ENCODE measurements around the gene MAP2K3. TPM values are rescaled to one million over a fixed set of nuclear protein-coding genes. Genes with fewer than 3 reads are reported as not detected.

The MAP2K3 gene
- total RNA-seq, 1 donor from 2014 or later, result 29.2 TPM

- no peaks in the 10 kb centered on the region for H3K36me3 ChIP-seq (ENCODE audit: control insufficient read depth, insufficient read depth, low read length)
- TF ChIP-seq, protein P1, sequence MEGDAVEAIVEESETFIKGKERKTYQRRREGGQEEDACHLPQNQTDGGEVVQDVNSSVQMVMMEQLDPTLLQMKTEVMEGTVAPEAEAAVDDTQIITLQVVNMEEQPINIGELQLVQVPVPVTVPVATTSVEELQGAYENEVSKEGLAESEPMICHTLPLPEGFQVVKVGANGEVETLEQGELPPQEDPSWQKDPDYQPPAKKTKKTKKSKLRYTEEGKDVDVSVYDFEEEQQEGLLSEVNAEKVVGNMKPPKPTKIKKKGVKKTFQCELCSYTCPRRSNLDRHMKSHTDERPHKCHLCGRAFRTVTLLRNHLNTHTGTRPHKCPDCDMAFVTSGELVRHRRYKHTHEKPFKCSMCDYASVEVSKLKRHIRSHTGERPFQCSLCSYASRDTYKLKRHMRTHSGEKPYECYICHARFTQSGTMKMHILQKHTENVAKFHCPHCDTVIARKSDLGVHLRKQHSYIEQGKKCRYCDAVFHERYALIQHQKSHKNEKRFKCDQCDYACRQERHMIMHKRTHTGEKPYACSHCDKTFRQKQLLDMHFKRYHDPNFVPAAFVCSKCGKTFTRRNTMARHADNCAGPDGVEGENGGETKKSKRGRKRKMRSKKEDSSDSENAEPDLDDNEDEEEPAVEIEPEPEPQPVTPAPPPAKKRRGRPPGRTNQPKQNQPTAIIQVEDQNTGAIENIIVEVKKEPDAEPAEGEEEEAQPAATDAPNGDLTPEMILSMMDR (IDR thresholded peaks at IDR 0.05; ENCODE audit: insufficient read depth, low read length, poor library complexity, severe bottlenecking), result no peak
- H3K27me3 ChIP-seq (ENCODE audit: control insufficient read depth, insufficient read depth, low read length), result no peaks in the 10 kb centered on the region
- DNase-seq (ENCODE audit: low read depth), result no peak
- no peak overlapping the region for H3K4me3 ChIP-seq (ENCODE audit: low read depth, low read length)
These were observed 11.8 kb downstream of the MAP2K3 start for GRCh38 chr17:21296097-21297025.

GRCh38 chr17:21297026-21297520 is 12.6 kb downstream of the MAP2K3 start:
- H3K27me3 ChIP-seq (ENCODE audit: control insufficient read depth, insufficient read depth, low read length), result no peaks in the 10 kb centered on the region
- no peak for DNase-seq (ENCODE audit: low read depth)
- H3K4me3 ChIP-seq (ENCODE audit: low read depth, low read length), result no peak overlapping the region
- no peaks in the 10 kb centered on the region for H3K36me3 ChIP-seq (ENCODE audit: control insufficient read depth, insufficient read depth, low read length)
- TF ChIP-seq, protein P1 (IDR thresholded peaks at IDR 0.05; ENCODE audit: insufficient read depth, low read length, poor library complexity, severe bottlenecking), result no peak

DNA sequence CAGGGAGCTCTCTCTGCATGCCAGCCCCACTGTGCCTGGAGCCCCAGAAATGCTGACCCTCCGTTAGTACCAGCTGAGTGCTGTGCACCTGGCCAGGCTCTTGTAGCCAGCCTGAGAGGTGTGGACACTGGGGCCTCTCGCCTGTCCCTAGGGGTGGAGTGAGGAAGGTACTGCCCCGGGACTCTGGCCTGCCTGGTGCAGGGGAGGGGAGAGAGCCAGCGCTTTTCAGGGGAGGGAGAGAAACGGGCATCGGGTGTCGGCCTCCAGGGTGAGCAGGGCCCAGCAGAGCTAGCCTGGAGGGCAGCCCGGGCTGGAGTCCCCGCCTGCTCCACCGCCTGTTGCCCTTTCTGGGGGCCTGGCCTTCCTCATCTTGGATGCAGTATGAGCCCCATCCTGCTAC is 13.1 kb downstream of the MAP2K3 start:
- Histone ChIP-seq H3K36me3 (ENCODE audit: control insufficient read depth, insufficient read depth, low read length) (no peaks in the 10 kb centered on the region), H3K27me3 (ENCODE audit: control insufficient read depth, insufficient read depth, low read length) (no peaks in the 10 kb centered on the region), H3K4me3 (ENCODE audit: low read depth, low read length) (no peak overlapping the region)
- no peak for DNase-seq (ENCODE audit: low read depth)
- TF ChIP-seq, protein P1 (IDR thresholded peaks at IDR 0.05; ENCODE audit: insufficient read depth, low read length, poor library complexity, severe bottlenecking), result no peak

GRCh38 chr17:21298056-21298982 is 13.8 kb downstream of the MAP2K3 start:
- TF ChIP-seq, protein P1 (IDR thresholded peaks at IDR 0.05; ENCODE audit: insufficient read depth, low read length, poor library complexity, severe bottlenecking), result no peak
- no peak for DNase-seq (ENCODE audit: low read depth)
- Histone ChIP-seq H3K27me3 (ENCODE audit: control insufficient read depth, insufficient read depth, low read length) (no peaks in the 10 kb centered on the region), H3K36me3 (ENCODE audit: control insufficient read depth, insufficient read depth, low read length) (no peaks in the 10 kb centered on the region), H3K4me3 (ENCODE audit: low read depth, low read length) (no peak overlapping the region)

- no peaks in the 10 kb centered on the region for H3K27me3 ChIP-seq (ENCODE audit: control insufficient read depth, insufficient read depth, low read length)
- no peaks in the 10 kb centered on the region for H3K36me3 ChIP-seq (ENCODE audit: control insufficient read depth, insufficient read depth, low read length)
- TF ChIP-seq, protein P1 (IDR thresholded peaks at IDR 0.05; ENCODE audit: insufficient read depth, low read length, poor library complexity, severe bottlenecking), result no peak
- no peak overlapping the region for H3K4me3 ChIP-seq (ENCODE audit: low read depth, low read length)
- no peak for DNase-seq (ENCODE audit: low read depth)
These were observed 14.5 kb downstream of the MAP2K3 start for GRCh38 chr17:21298983-21299519.

Measured in kidney epithelial cell (primary cell).